Measurements from ENCODE around the gene TRIM4.
"Not testable (repeated sequence)": the region's sequence is repeated elsewhere in the genome, so short reads cannot be mapped to it uniquely, and the experiment has no call there.

TRIM4 gene

GRCh38 chr7:99910976-99911375 is 8.4 kb downstream of the TRIM4 start:
- FAIRE-seq, result no peak

GRCh38 chr7:99901581-99901980 is 17.7 kb downstream of the TRIM4 start:
- FAIRE-seq, result no peak

GRCh38 chr7:99899830-99900519 is 19.4 kb downstream of the TRIM4 start:
- no peak for FAIRE-seq

GRCh38 chr7:99898836-99899235 is 20.5 kb downstream of the TRIM4 start:
- FAIRE-seq, result no peak

- no peak for FAIRE-seq
Observed at GRCh38 chr7:99898023-99898357, 21.3 kb downstream of the TRIM4 start.

- no peak for FAIRE-seq
Observed at GRCh38 chr7:99897322-99898022, 21.9 kb downstream of the TRIM4 start.

- FAIRE-seq, result no peak
Observed at GRCh38 chr7:99894738-99895137, 24.6 kb downstream of the TRIM4 start.

GRCh38 chr7:99893280-99893679 is 26.1 kb downstream of the TRIM4 start:
- no peak for FAIRE-seq

- FAIRE-seq, result not testable (repeated sequence)
Observed at GRCh38 chr7:99890348-99890747, 29.0 kb downstream of the TRIM4 start.

- not testable (repeated sequence) for FAIRE-seq
Observed at GRCh38 chr7:99888366-99888765, 31.0 kb downstream of the TRIM4 start.

- FAIRE-seq, result no peak
Observed at GRCh38 chr7:99881370-99881769, 38.0 kb downstream of the TRIM4 start.

GRCh38 chr7:99876933-99877332 is 42.4 kb downstream of the TRIM4 start, which contains the start of gene OR2AE1:
OR2AE1 (minus strand) TSS chr7:99877033; CDS start chr7:99877033, 0 bp downstream.
- no peak for FAIRE-seq

- no peak for FAIRE-seq
Observed at GRCh38 chr7:99876491-99876890, 42.8 kb downstream of the TRIM4 start.

- FAIRE-seq, result no peak
Observed at GRCh38 chr7:99868246-99868645, 51.1 kb downstream of the TRIM4 start.

GRCh38 chr7:99867477-99867876 is 51.9 kb downstream of the TRIM4 start:
- not testable (repeated sequence) for FAIRE-seq

- no peak for FAIRE-seq
Observed at GRCh38 chr7:99863847-99864440, 55.4 kb downstream of the TRIM4 start.

- FAIRE-seq, result no peak
Observed at GRCh38 chr7:99860281-99861127, 58.8 kb downstream of the TRIM4 start.

- no peak for FAIRE-seq
Observed at GRCh38 chr7:99855236-99855635, 64.1 kb downstream of the TRIM4 start.

- FAIRE-seq, result no peak
Observed at GRCh38 chr7:99848420-99849216, 70.7 kb downstream of the TRIM4 start.

GRCh38 chr7:99844328-99844727 is 75.0 kb downstream of the TRIM4 start:
- FAIRE-seq, result no peak

- no peak for FAIRE-seq
Observed at GRCh38 chr7:99843808-99844207, 75.5 kb downstream of the TRIM4 start.

GRCh38 chr7:99842926-99843325 is 76.4 kb downstream of the TRIM4 start:
- no peak for FAIRE-seq
